WERI-Rb-1 (cell line): ENCODE data around the gene PCYT1A.
"Not testable (repeated sequence)": the region's sequence is repeated elsewhere in the genome, so short reads cannot be mapped to it uniquely, and the experiment has no call there.

Source experiments
- DNase-seq: peaks from one replicate; pipeline ENCODE4 v3.0.0-alpha.2; 2020
- H3K27ac ChIP-seq: fragments of 250-450 bp; sonication (Bioruptor Pico); 2 replicates; pipeline ENCODE4 v1.5.1; 2020; ENCODE audit warnings: mild to moderate bottlenecking, moderate library complexity
- H3K27me3 ChIP-seq: fragments of 250-450 bp; sonication (Bioruptor Pico); 2 replicates; pipeline ENCODE4 v1.5.1; 2021; ENCODE audit warnings: mild to moderate bottlenecking, low read depth, moderate library complexity; ENCODE audit not compliant: insufficient read depth, severe bottlenecking
- H3K36me3 ChIP-seq: fragments of 250-450 bp; sonication (Bioruptor Pico); 2 replicates; pipeline ENCODE4 v1.5.1; 2020; ENCODE audit warnings: mild to moderate bottlenecking, moderate library complexity
- H3K4me3 ChIP-seq: 2 replicates; pipeline ENCODE4 v1.5.1; 2011; ENCODE audit warnings: low read depth, mild to moderate bottlenecking, control low read depth, low read length
- H3K9me3 ChIP-seq: fragments of 250-450 bp; sonication (Bioruptor Pico); 2 replicates; pipeline ENCODE4 v1.5.1; 2021; ENCODE audit warnings: mild to moderate bottlenecking, moderate library complexity; ENCODE audit not compliant: severe bottlenecking
- CTCF ChIP-seq: IDR thresholded peaks from 2 replicates; pipeline ENCODE4 v1.5.1; 2011; ENCODE audit warnings: low read depth, mild to moderate bottlenecking, control low read depth, inconsistent platforms, low read length

Gene PCYT1A

GRCh38 chr3:196192036-196192523 is 95.4 kb downstream of the PCYT1A start:
- H3K9me3 ChIP-seq: no peaks in the 10 kb centered on the region
- no peak overlapping the region for H3K27ac ChIP-seq
- DNase-seq: no peak
- H3K36me3 ChIP-seq: no peaks in the 10 kb centered on the region
- no peak overlapping the region for H3K4me3 ChIP-seq
- no peaks in the 10 kb centered on the region for H3K27me3 ChIP-seq
- TF ChIP-seq CTCF: no peak

- Histone ChIP-seq H3K27me3 (no peaks in the 10 kb centered on the region), H3K9me3 (no peaks in the 10 kb centered on the region), H3K27ac (no peak overlapping the region), H3K4me3 (no peak overlapping the region), H3K36me3 (no peaks in the 10 kb centered on the region)
- TF ChIP-seq CTCF: no peak
- no peak for DNase-seq
Observed at GRCh38 chr3:196189566-196190347, 97.8 kb downstream of the PCYT1A start.

- no peak overlapping the region for H3K4me3 ChIP-seq
Observed at GRCh38 chr3:196186651-196187573, 100.6 kb downstream of the PCYT1A start.

GRCh38 chr3:196184881-196185280 is 102.6 kb downstream of the PCYT1A start:
- Histone ChIP-seq H3K36me3 (no peaks in the 10 kb centered on the region), H3K9me3 (no peaks in the 10 kb centered on the region), H3K27me3 (no peaks in the 10 kb centered on the region), H3K4me3 (no peak overlapping the region), H3K27ac (no peak overlapping the region)
- DNase-seq: no peak
- no peak for TF ChIP-seq CTCF

More at GRCh38 chr3:196186651-196187573, 100.6 kb downstream of the PCYT1A start:
- no peaks in the 10 kb centered on the region for H3K36me3 ChIP-seq
- no peak for TF ChIP-seq CTCF
- H3K9me3 ChIP-seq: no peaks in the 10 kb centered on the region
- DNase-seq: no peak
- H3K27me3 ChIP-seq: no peaks in the 10 kb centered on the region
- no peak overlapping the region for H3K27ac ChIP-seq

- H3K27me3 ChIP-seq, H3K36me3 ChIP-seq, H3K9me3 ChIP-seq, DNase-seq, H3K27ac ChIP-seq, H3K4me3 ChIP-seq: not testable (repeated sequence)
Observed at GRCh38 chr3:196184169-196184432, 103.4 kb downstream of the PCYT1A start.

- Histone ChIP-seq H3K9me3 (no peaks in the 10 kb centered on the region), H3K4me3 (no peak overlapping the region), H3K36me3 (no peaks in the 10 kb centered on the region), H3K27ac (no peak overlapping the region), H3K27me3 (no peaks in the 10 kb centered on the region)
- DNase-seq: no peak
- no peak for TF ChIP-seq CTCF
Observed at GRCh38 chr3:196181127-196181546, 106.4 kb downstream of the PCYT1A start.
